Esophagus muscularis mucosa (tissue), 4 donors: Measurements from ENCODE around the gene SPON2. TPM values are rescaled to one million over a fixed set of nuclear protein-coding genes. Genes with fewer than 3 reads are reported as not detected.

Source experiments
- DNase-seq: peaks from one replicate; pipeline ENCODE4 v3.0.0-alpha.2; 2017; ENCODE audit errors: extremely low spot score
- H3K27ac ChIP-seq, 4 donors: fragments of 200-600 bp; sonication (generic); replicated peaks in 1 of 4; 1 replicate in 3 of 4; 2 replicates in 1 of 4; pipeline ENCODE4 v1.5.1; 2016 to 2019; ENCODE audit warnings: mild to moderate bottlenecking in 1 of 4
- H3K27me3 ChIP-seq, 4 donors: fragments of 200-600 bp; sonication (generic); one replicate each; pipeline versions ENCODE4 v1.5.1 to v1.6.0; 2016 to 2019
- H3K36me3 ChIP-seq, 4 donors: fragments of 200-600 bp; sonication (generic); one replicate each; pipeline ENCODE4 v1.5.1; 2016 to 2019
- H3K4me1 ChIP-seq, 4 donors: fragments of 200-600 bp; sonication (generic); one replicate each; pipeline ENCODE4 v1.5.1; 2016 to 2019
- H3K4me3 ChIP-seq, 4 donors: fragments of 200-600 bp; sonication (generic); 1 replicate in 2 of 4; 2 replicates in 2 of 4; pipeline ENCODE4 v1.5.1; 2016 to 2019; ENCODE audit warnings: mild to moderate bottlenecking in 4 of 4, moderate library complexity in 1 of 4
- H3K9me3 ChIP-seq, 4 donors: fragments of 200-600 bp; sonication (generic); 1 replicate in 3 of 4; 2 replicates in 1 of 4; pipeline ENCODE4 v1.5.1; 2016 to 2019
- CTCF ChIP-seq, 3 experiments: fragments of 200-600 bp in 2 of 3; fragments of 450-650 bp in 1 of 3; sonication (generic) in 2 of 3; IDR thresholded peaks; one replicate each; pipeline ENCODE4 v1.5.1; 2017 to 2019; ENCODE audit warnings: antibody characterized with exemption in 3 of 3, mild to moderate bottlenecking in 2 of 3, moderate library complexity in 1 of 3
- EP300 ChIP-seq: sonication (generic); formaldehyde crosslinking; IDR thresholded peaks from one replicate; pipeline ENCODE4 v1.6.1; 2017; ENCODE audit warnings: antibody characterized with exemption
- POLR2A ChIP-seq: fragments of 450-650 bp; IDR thresholded peaks from one replicate; pipeline ENCODE4 v1.6.1; 2017; ENCODE audit warnings: antibody characterized with exemption, moderate library complexity, mild to moderate bottlenecking, low read depth
- POLR2AphosphoS5 ChIP-seq, 2 donors: sonication (generic); formaldehyde crosslinking; IDR thresholded peaks; one replicate each; pipeline ENCODE4 v1.6.1; 2017; ENCODE audit warnings: antibody characterized with exemption in 2 of 2
- WGBS: methylation state at CpG from one replicate; pipeline ENCODE4 v1.1.5; 2018; 5-methylcytosine and 5-hydroxymethylcytosine counted together
- intact Hi-C: fragments of 100-400 bp; cut with DNase I; formaldehyde crosslinking; loops from one replicate; pipeline ENCODE4 v1.15.1; 2023
- total RNA-seq, 4 donors: library from RNA; depleted of rRNA; stranded (reverse); fragments of >200 nt; gene quantifications; one replicate each; pipeline versions ENCODE4 v1.1.0 to v1.2.1, GENCODE V29; 2016

The SPON2 gene
- total RNA-seq, 4 donors from 2014 or later = 21.3 to 72.9 (median 58.3) TPM

GRCh38 chr4:1206299-1207156 lies 34.1 kb upstream of the SPON2 start:
- no peak for DNase-seq
- TF ChIP-seq POLR2A (no peak), EP300 (no peak), CTCF (IDR thresholded peaks at IDR 0.05) (no peak), POLR2AphosphoS5 (IDR thresholded peaks at IDR 0.05) (no peak)
- Histone ChIP-seq H3K36me3 (peaks cover 0 to 11% (median 4%) of the 10 kb centered on the region in 4 donors), H3K9me3 (no peaks in the 10 kb centered on the region), H3K27me3 (no peaks in the 10 kb centered on the region), H3K4me3 (no peak overlapping the region), H3K4me1 (peaks cover 50 to 83% (median 76%) of the 10 kb centered on the region in 4 donors), H3K27ac (peak overlapping the region in 3 of 4 donors; percentile 7 to 18 (median 18))
- WGBS = 92% methylated on average over 13 of the region's 21 CpGs
- intact Hi-C loops = loop anchor here (5.0 kb wide), 1 partner anchor 41 kb away; the partner anchor contains the start of gene CTBP1

- Histone ChIP-seq H3K27me3 (no peaks in the 10 kb centered on the region), H3K4me1 (peaks cover 50 to 83% (median 76%) of the 10 kb centered on the region in 4 donors), H3K27ac (peak overlapping the region in 2 of 4 donors; percentile 4 to 18), H3K4me3 (no peak overlapping the region), H3K36me3 (peaks cover 0 to 3% (median under 1%) of the 10 kb centered on the region in 4 donors), H3K9me3 (no peaks in the 10 kb centered on the region)
- WGBS = 86% methylated on average over 4 of the region's 17 CpGs
- intact Hi-C loops = loop anchor here (5.0 kb wide), 1 partner anchor 42 kb away; the partner anchor contains the start of gene CTBP1
- TF ChIP-seq POLR2A (no peak), POLR2AphosphoS5 (IDR thresholded peaks at IDR 0.05) (no peak), EP300 (no peak), CTCF (IDR thresholded peaks at IDR 0.05) (no peak)
- DNase-seq = no peak
These were observed 33.4 kb upstream of the SPON2 start for GRCh38 chr4:1205586-1206298.

GRCh38 chr4:1204828-1205585 lies 32.6 kb upstream of the SPON2 start:
- no peaks in the 10 kb centered on the region for H3K9me3 ChIP-seq
- no peak overlapping the region for H3K4me3 ChIP-seq
- 78% methylated on average over 9 of the region's 25 CpGs for WGBS
- peaks cover 48 to 83% (median 76%) of the 10 kb centered on the region in 4 donors for H3K4me1 ChIP-seq
- no peaks in the 10 kb centered on the region for H3K27me3 ChIP-seq
- H3K36me3 ChIP-seq = no peaks in the 10 kb centered on the region
- no peak for DNase-seq
- intact Hi-C loops = loop anchor here (5.0 kb wide), 1 partner anchor 42 kb away; the partner anchor contains the start of gene CTBP1
- peak overlapping the region in 1 of 4 donors; percentile 4 for H3K27ac ChIP-seq
- TF ChIP-seq EP300 (no peak), POLR2AphosphoS5 (IDR thresholded peaks at IDR 0.05) (no peak), POLR2A (no peak), CTCF (IDR thresholded peaks at IDR 0.05) (no peak)

GRCh38 chr4:1204286-1204827 lies 32.0 kb upstream of the SPON2 start:
- Histone ChIP-seq H3K36me3 (no peaks in the 10 kb centered on the region), H3K27me3 (no peaks in the 10 kb centered on the region), H3K4me1 (peaks cover 44 to 79% (median 74%) of the 10 kb centered on the region in 4 donors), H3K4me3 (no peak overlapping the region), H3K27ac (peak overlapping the region in 1 of 4 donors; percentile 80), H3K9me3 (no peaks in the 10 kb centered on the region)
- 97% methylated on average over 21 of the region's 21 CpGs for WGBS
- no peak for TF ChIP-seq POLR2AphosphoS5 (IDR thresholded peaks at IDR 0.05)
- no peak for TF ChIP-seq POLR2A
- TF ChIP-seq EP300 = no peak
- TF ChIP-seq CTCF (IDR thresholded peaks at IDR 0.05) = no peak
- DNase-seq = no peak
- intact Hi-C loops = no loop called here
